GM12865 (cell line): ENCODE measurements around the gene CCDC181.
"Not testable (repeated sequence)": the region's sequence is repeated elsewhere in the genome, so short reads cannot be mapped to it uniquely, and the experiment has no call there.

ENCODE experiments used
- DNase-seq: peaks from one replicate; pipeline ENCODE4 v3.0.0; 2010; ENCODE audit warnings: low read depth
- H3K4me3 ChIP-seq: 2 replicates; pipeline ENCODE4 v1.5.1; 2011; ENCODE audit warnings: mild to moderate bottlenecking, low read depth, low read length, control low read depth
- CTCF ChIP-seq: IDR thresholded peaks from 2 replicates; pipeline ENCODE4 v1.5.1; 2011; ENCODE audit warnings: low read length, control low read depth, low read depth, inconsistent platforms; ENCODE audit not compliant: insufficient read depth; ENCODE audit errors: missing control alignments

The CCDC181 gene

GRCh38 chr1:169456029-169456428 is 28.8 kb upstream of the CCDC181 start:
- DNase-seq: no peak
- no peak overlapping the region for H3K4me3 ChIP-seq
- TF ChIP-seq CTCF: no peak

- no peak for DNase-seq
- no peak overlapping the region for H3K4me3 ChIP-seq
- no peak for TF ChIP-seq CTCF
These were observed 25.6 kb upstream of the CCDC181 start for GRCh38 chr1:169452921-169453320.

- no peak for DNase-seq
- no peak overlapping the region for H3K4me3 ChIP-seq
- TF ChIP-seq CTCF: no peak
These were observed 24.0 kb upstream of the CCDC181 start for GRCh38 chr1:169451218-169451824.

GRCh38 chr1:169443923-169444322 is 16.6 kb upstream of the CCDC181 start:
- DNase-seq: no peak
- no peak for TF ChIP-seq CTCF
- no peak overlapping the region for H3K4me3 ChIP-seq

- TF ChIP-seq CTCF: no peak
- no peak overlapping the region for H3K4me3 ChIP-seq
- no peak for DNase-seq
These were observed 1.0 kb downstream of the CCDC181 start for GRCh38 chr1:169426174-169426705.

- no peak for DNase-seq
- no peak overlapping the region for H3K4me3 ChIP-seq
- TF ChIP-seq CTCF: no peak
These were observed 6.0 kb downstream of the CCDC181 start for GRCh38 chr1:169421309-169421708.

GRCh38 chr1:169414952-169415351 is 12.3 kb downstream of the CCDC181 start:
- no peak for DNase-seq
- H3K4me3 ChIP-seq: no peak overlapping the region
- no peak for TF ChIP-seq CTCF

GRCh38 chr1:169408340-169408739 is 18.9 kb downstream of the CCDC181 start:
- DNase-seq, H3K4me3 ChIP-seq: not testable (repeated sequence)

GRCh38 chr1:169402578-169402977 is 24.7 kb downstream of the CCDC181 start:
- not testable (repeated sequence) for DNase-seq, H3K4me3 ChIP-seq
